ENCODE data around the gene SLC7A4. TPM values are rescaled to one million over a fixed set of nuclear protein-coding genes. Genes with fewer than 3 reads are reported as not detected.

The SLC7A4 gene
- total RNA-seq, 1 donor from 2014 or later = 0.93 TPM

DNA sequence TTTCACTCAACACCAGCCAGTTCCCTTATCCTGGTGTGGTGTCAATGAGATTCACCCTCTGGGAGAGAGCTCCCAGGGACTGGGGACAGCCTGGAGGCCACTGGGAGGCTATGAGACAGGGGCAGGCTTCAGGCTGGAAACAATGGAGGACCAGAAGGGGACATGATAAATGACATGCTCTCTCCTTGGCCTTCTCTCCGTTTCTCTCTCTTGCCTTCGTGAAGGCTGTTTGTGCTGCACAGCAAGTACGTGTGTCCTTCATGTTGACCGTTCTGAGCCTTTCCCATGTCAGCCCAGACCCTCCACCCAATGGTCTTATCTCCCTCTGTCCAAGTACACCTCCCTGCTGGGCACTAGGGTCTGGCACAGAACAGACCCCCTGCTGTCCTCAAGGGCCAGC lies 51.8 kb downstream of the SLC7A4 start:
- no peak overlapping the region for H2AFZ ChIP-seq (ENCODE audit: low read depth, low read length)
- H3K4me3 ChIP-seq (ENCODE audit: insufficient read depth, low read depth, low read length) = no peak overlapping the region
- H3K9me3 Mint-ChIP-seq (ENCODE audit: unreplicated experiment) = peaks cover 11% of the 10 kb centered on the region
- H4K20me1 ChIP-seq (ENCODE audit: insufficient read depth, low read length) = peaks cover 3% of the 10 kb centered on the region
- no peak for FAIRE-seq
- DNase-seq (ENCODE audit: low read depth) = no peak
- peak overlapping the region; percentile 77 for H3K27ac Mint-ChIP-seq (ENCODE audit: unreplicated experiment)
- peaks cover 10% of the 10 kb centered on the region for H3K36me3 Mint-ChIP-seq (ENCODE audit: low read depth, unreplicated experiment)
- no peaks in the 10 kb centered on the region for H3K27me3 ChIP-seq (ENCODE audit: insufficient read depth, low read length)
- H3K4me1 Mint-ChIP-seq (ENCODE audit: low read depth, unreplicated experiment) = peaks cover 2% of the 10 kb centered on the region
- no peak overlapping the region for H3K27ac ChIP-seq (ENCODE audit: low read depth, low read length)
- peaks cover 5% of the 10 kb centered on the region for H3K9me3 ChIP-seq (ENCODE audit: insufficient read depth, low read depth, low read length)
- TF ChIP-seq, protein P1, sequence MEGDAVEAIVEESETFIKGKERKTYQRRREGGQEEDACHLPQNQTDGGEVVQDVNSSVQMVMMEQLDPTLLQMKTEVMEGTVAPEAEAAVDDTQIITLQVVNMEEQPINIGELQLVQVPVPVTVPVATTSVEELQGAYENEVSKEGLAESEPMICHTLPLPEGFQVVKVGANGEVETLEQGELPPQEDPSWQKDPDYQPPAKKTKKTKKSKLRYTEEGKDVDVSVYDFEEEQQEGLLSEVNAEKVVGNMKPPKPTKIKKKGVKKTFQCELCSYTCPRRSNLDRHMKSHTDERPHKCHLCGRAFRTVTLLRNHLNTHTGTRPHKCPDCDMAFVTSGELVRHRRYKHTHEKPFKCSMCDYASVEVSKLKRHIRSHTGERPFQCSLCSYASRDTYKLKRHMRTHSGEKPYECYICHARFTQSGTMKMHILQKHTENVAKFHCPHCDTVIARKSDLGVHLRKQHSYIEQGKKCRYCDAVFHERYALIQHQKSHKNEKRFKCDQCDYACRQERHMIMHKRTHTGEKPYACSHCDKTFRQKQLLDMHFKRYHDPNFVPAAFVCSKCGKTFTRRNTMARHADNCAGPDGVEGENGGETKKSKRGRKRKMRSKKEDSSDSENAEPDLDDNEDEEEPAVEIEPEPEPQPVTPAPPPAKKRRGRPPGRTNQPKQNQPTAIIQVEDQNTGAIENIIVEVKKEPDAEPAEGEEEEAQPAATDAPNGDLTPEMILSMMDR (IDR thresholded peaks at IDR 0.05; ENCODE audit: insufficient read depth, low read depth, low read length) = no peak
- H3K4me3 Mint-ChIP-seq (ENCODE audit: unreplicated experiment) = no peak overlapping the region
- peaks cover 24% of the 10 kb centered on the region for H3K79me2 ChIP-seq (ENCODE audit: insufficient read depth, low read length)
- H3K4me1 ChIP-seq (ENCODE audit: insufficient read depth, low read length) = peaks cover 12% of the 10 kb centered on the region
- no peak overlapping the region for H3K4me2 ChIP-seq (ENCODE audit: low read length)
- H3K36me3 ChIP-seq (ENCODE audit: insufficient read depth, low read length) = peaks cover 7% of the 10 kb centered on the region
- H3K27me3 Mint-ChIP-seq (ENCODE audit: low read depth, unreplicated experiment) = peaks cover 15% of the 10 kb centered on the region
- H3K9ac ChIP-seq (ENCODE audit: low read length) = no peak overlapping the region

DNA sequence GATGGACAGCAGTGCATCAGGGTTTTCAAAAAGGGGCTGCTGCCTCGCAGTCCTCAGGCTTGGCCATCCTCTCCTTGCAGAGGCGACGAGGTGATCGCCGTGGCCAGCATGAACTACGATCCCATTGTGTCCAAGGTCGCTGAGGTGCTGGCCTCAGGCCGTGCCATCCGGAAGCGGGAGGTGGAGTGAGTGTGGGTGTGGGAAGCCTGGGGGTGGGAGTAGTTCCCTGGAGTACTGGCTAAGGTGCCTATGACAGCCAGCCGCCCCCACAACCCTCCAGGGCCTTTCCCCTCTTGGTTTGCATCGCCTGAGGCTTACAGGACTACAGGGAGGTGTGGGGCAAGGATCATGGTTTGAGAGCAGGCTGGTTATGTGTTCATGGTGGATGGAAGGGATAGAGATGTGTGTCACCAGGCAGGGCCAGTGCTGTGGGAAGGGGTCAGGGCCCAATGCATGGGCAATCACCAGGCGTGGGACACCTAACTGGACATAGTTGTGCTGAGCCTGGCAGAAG lies 52.4 kb downstream of the SLC7A4 start:
- Histone ChIP-seq H3K36me3 (ENCODE audit: insufficient read depth, low read length) (peaks cover 4% of the 10 kb centered on the region), H3K9ac (ENCODE audit: low read length) (peak overlapping the region; percentile 3), H3K4me3 (ENCODE audit: insufficient read depth, low read depth, low read length) (no peak overlapping the region), H3K4me2 (ENCODE audit: low read length) (peak overlapping the region; percentile 77), H3K79me2 (ENCODE audit: insufficient read depth, low read length) (peaks cover 24% of the 10 kb centered on the region), H4K20me1 (ENCODE audit: insufficient read depth, low read length) (peaks cover 3% of the 10 kb centered on the region), H3K27me3 (ENCODE audit: insufficient read depth, low read length) (no peaks in the 10 kb centered on the region), H2AFZ (ENCODE audit: low read depth, low read length) (peak overlapping the region; percentile 60), H3K4me1 (ENCODE audit: insufficient read depth, low read length) (peaks cover 12% of the 10 kb centered on the region), H3K9me3 (ENCODE audit: insufficient read depth, low read depth, low read length) (peaks cover 5% of the 10 kb centered on the region), H3K27ac (ENCODE audit: low read depth, low read length) (no peak overlapping the region)
- peaks cover 2% of the 10 kb centered on the region for H3K4me1 Mint-ChIP-seq (ENCODE audit: low read depth, unreplicated experiment)
- no peak overlapping the region for H3K27ac Mint-ChIP-seq (ENCODE audit: unreplicated experiment)
- H3K27me3 Mint-ChIP-seq (ENCODE audit: low read depth, unreplicated experiment) = peaks cover 19% of the 10 kb centered on the region
- FAIRE-seq (no peak), DNase-seq (ENCODE audit: low read depth) (no peak)
- H3K36me3 Mint-ChIP-seq (ENCODE audit: low read depth, unreplicated experiment) = peaks cover 9% of the 10 kb centered on the region
- H3K4me3 Mint-ChIP-seq (ENCODE audit: unreplicated experiment) = peak overlapping the region; percentile 35
- TF ChIP-seq, protein P1 (IDR thresholded peaks at IDR 0.05; ENCODE audit: insufficient read depth, low read depth, low read length) = no peak
- no peak for TF ChIP-seq EZH2 (IDR thresholded peaks at IDR 0.05; ENCODE audit: insufficient read depth, low read length)
- H3K9me3 Mint-ChIP-seq (ENCODE audit: unreplicated experiment) = peaks cover 11% of the 10 kb centered on the region

DNA sequence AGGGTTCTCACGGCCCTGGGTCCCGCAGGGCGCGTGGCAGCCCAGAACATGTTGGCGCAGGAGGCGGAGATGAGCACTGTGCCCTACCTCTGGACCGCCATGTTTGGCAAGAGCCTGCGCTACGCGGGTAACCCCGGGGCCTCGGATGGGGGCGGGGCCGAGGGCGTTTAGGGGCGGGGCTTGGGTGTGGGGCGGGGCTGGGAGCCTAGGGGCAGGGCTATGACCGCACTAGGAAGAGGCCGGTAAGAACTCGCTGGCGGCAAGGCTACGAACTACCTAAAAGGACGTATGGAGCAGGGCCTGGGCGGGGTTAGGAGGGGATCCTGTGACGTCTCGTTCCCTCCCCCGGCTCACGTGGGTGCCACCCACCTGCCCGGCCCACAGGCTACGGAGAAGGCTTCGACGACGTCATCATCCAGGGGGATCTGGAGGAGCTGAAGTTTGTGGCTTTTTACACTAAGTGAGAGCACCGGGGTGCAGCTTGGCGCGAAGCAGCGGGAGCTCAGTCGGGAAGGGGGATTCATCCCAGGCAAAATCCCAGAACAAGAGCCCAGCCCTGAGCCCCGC lies 53.0 kb downstream of the SLC7A4 start:
- DNase-seq (ENCODE audit: low read depth) = peak; percentile 78
- Mint-ChIP-seq H3K4me1 (ENCODE audit: low read depth, unreplicated experiment) (peaks cover 2% of the 10 kb centered on the region), H3K9me3 (ENCODE audit: unreplicated experiment) (peaks cover 11% of the 10 kb centered on the region), H3K36me3 (ENCODE audit: low read depth, unreplicated experiment) (peaks cover 9% of the 10 kb centered on the region), H3K27me3 (ENCODE audit: low read depth, unreplicated experiment) (peaks cover 19% of the 10 kb centered on the region), H3K27ac (ENCODE audit: unreplicated experiment) (no peak overlapping the region), H3K4me3 (ENCODE audit: unreplicated experiment) (peak overlapping the region; percentile 72)
- peaks cover 3% of the 10 kb centered on the region for H4K20me1 ChIP-seq (ENCODE audit: insufficient read depth, low read length)
- peak overlapping the region; percentile 13 for H3K4me3 ChIP-seq (ENCODE audit: insufficient read depth, low read depth, low read length)
- FAIRE-seq = no peak
- peaks cover 12% of the 10 kb centered on the region for H3K4me1 ChIP-seq (ENCODE audit: insufficient read depth, low read length)
- H3K27me3 ChIP-seq (ENCODE audit: insufficient read depth, low read length) = no peaks in the 10 kb centered on the region
- peaks cover 3% of the 10 kb centered on the region for H3K36me3 ChIP-seq (ENCODE audit: insufficient read depth, low read length)
- peak overlapping the region; percentile 3 for H3K9ac ChIP-seq (ENCODE audit: low read length)
- H3K4me2 ChIP-seq (ENCODE audit: low read length) = peak overlapping the region; percentile 77
- peak overlapping the region; percentile 60 for H2AFZ ChIP-seq (ENCODE audit: low read depth, low read length)
- TF ChIP-seq, protein P1 (IDR thresholded peaks at IDR 0.05; ENCODE audit: insufficient read depth, low read depth, low read length) = no peak
- TF ChIP-seq EZH2 (IDR thresholded peaks at IDR 0.05; ENCODE audit: insufficient read depth, low read length) = no peak
- peaks cover 24% of the 10 kb centered on the region for H3K79me2 ChIP-seq (ENCODE audit: insufficient read depth, low read length)
- peaks cover 5% of the 10 kb centered on the region for H3K9me3 ChIP-seq (ENCODE audit: insufficient read depth, low read depth, low read length)
- H3K27ac ChIP-seq (ENCODE audit: low read depth, low read length) = no peak overlapping the region

Measured in astrocyte (in vitro differentiated cells and primary cell).